Prostate gland (tissue), 2 donors: ENCODE measurements around the gene DDX5. TPM values are rescaled to one million over a fixed set of nuclear protein-coding genes. Genes with fewer than 3 reads are reported as not detected.
A peak's percentile ranks its signal among the peaks of the same experiment; 100 is the strongest.

ENCODE experiments used
- DNase-seq: peaks from one replicate; pipeline ENCODE4 v3.0.0-alpha.2; 2019; ENCODE audit warnings: low spot score
- H3K27ac ChIP-seq, 2 donors: fragments of 200-600 bp; sonication (generic); 2 replicates each; pipeline ENCODE4 v1.5.1; 2017 to 2019
- H3K27me3 ChIP-seq: fragments of 200-600 bp; sonication (generic); replicated peaks from 2 replicates; pipeline ENCODE4 v1.5.1; 2019; ENCODE audit not compliant: insufficient read depth
- H3K36me3 ChIP-seq, 2 donors: fragments of 200-600 bp; sonication (generic); 1 replicate in 1 of 2; 2 replicates in 1 of 2; pipeline versions ENCODE4 v1.5.1 to v1.8.1; 2017 to 2019
- H3K4me1 ChIP-seq: fragments of 200-600 bp; sonication (generic); replicated peaks from 2 replicates; pipeline ENCODE4 v1.5.1; 2019
- H3K4me3 ChIP-seq, 2 donors: fragments of 200-600 bp; sonication (generic); 2 replicates each; pipeline ENCODE4 v1.5.1; 2017 to 2019
- H3K9me3 ChIP-seq: fragments of 200-600 bp; sonication (generic); 2 replicates; pipeline ENCODE4 v1.5.1; 2017
- POLR2A ChIP-seq: fragments of 450-650 bp; IDR thresholded peaks from one replicate; pipeline ENCODE4 v1.6.1; 2016; ENCODE audit warnings: antibody characterized with exemption, mild to moderate bottlenecking
- POLR2AphosphoS5 ChIP-seq: sonication (generic); formaldehyde crosslinking; IDR thresholded peaks from one replicate; pipeline ENCODE4 v1.6.1; 2017; ENCODE audit warnings: antibody characterized with exemption
- WGBS: methylation state at CpG from one replicate; pipeline ENCODE4 v1.1.5; 2018; 5-methylcytosine and 5-hydroxymethylcytosine counted together
- intact Hi-C: fragments of 100-400 bp; cut with DNase I; formaldehyde crosslinking; loops from one replicate; pipeline ENCODE4 v1.14.2; 2022
- total RNA-seq, 2 donors: library from RNA; depleted of rRNA; stranded (reverse); fragments of >200 nt; gene quantifications; one replicate each; pipeline ENCODE4 v1.1.0, GENCODE V29; 2016
- TF ChIP-seq, protein P1 (sequence below), 4 experiments: fragments of 200-600 bp in 2 of 4; fragments of 450-650 bp in 2 of 4; sonication (generic) in 2 of 4; IDR thresholded peaks; 1 replicate in 3 of 4; 2 replicates in 1 of 4; pipeline ENCODE4 v1.5.1; 2016 to 2019; ENCODE audit warnings: antibody characterized with exemption in 4 of 4, mild to moderate bottlenecking in 2 of 4, moderate library complexity in 2 of 4

The DDX5 gene
- total RNA-seq, 2 donors from 2014 or later = 1,009 to 1,102 TPM

GRCh38 chr17:64536913-64537312, 30.8 kb upstream of the DDX5 start:
- 49% methylated on average over 2 of the region's 2 CpGs for WGBS
- TF ChIP-seq POLR2AphosphoS5 (peak; percentile 60), POLR2A (no peak)
- TF ChIP-seq, protein P1, sequence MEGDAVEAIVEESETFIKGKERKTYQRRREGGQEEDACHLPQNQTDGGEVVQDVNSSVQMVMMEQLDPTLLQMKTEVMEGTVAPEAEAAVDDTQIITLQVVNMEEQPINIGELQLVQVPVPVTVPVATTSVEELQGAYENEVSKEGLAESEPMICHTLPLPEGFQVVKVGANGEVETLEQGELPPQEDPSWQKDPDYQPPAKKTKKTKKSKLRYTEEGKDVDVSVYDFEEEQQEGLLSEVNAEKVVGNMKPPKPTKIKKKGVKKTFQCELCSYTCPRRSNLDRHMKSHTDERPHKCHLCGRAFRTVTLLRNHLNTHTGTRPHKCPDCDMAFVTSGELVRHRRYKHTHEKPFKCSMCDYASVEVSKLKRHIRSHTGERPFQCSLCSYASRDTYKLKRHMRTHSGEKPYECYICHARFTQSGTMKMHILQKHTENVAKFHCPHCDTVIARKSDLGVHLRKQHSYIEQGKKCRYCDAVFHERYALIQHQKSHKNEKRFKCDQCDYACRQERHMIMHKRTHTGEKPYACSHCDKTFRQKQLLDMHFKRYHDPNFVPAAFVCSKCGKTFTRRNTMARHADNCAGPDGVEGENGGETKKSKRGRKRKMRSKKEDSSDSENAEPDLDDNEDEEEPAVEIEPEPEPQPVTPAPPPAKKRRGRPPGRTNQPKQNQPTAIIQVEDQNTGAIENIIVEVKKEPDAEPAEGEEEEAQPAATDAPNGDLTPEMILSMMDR (IDR thresholded peaks at IDR 0.05) = no peak
- Histone ChIP-seq H3K27ac (peak overlapping the region; percentile 53 to 64), H3K4me3 (no peak overlapping the region), H3K9me3 (no peaks in the 10 kb centered on the region), H3K27me3 (no peaks in the 10 kb centered on the region), H3K36me3 (no peaks in the 10 kb centered on the region), H3K4me1 (peaks cover 20% of the 10 kb centered on the region)
- peak; percentile 17 for DNase-seq
- intact Hi-C loops = no loop called here

DNA sequence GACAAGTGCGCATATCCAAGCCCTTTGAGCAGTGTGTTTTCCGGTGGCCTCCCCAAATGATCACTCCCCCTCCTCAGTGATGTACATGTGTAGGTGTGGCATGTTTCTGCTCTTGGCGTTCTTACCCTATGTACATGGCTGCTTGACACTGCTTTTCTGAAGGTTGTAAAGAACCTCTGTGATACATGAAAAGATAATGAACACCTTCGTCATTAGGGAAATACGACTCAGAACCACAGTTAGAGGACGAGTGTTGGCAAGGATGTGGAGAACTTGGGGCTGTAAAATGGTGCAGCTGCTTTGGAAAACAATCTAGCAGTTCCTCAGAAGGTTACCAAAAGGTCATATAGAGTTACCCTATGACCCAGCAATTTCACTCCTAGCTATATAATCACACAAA, 29.3 kb upstream of the DDX5 start:
- DNase-seq = no peak
- 41% methylated on average over 6 of the region's 6 CpGs for WGBS
- Histone ChIP-seq H3K27ac (peak overlapping the region in 1 of 2 donors; percentile 64), H3K27me3 (no peaks in the 10 kb centered on the region), H3K4me1 (peaks cover 17% of the 10 kb centered on the region), H3K36me3 (no peaks in the 10 kb centered on the region), H3K4me3 (no peak overlapping the region), H3K9me3 (no peaks in the 10 kb centered on the region)
- TF ChIP-seq, protein P1 (IDR thresholded peaks at IDR 0.05) = no peak
- no peak for TF ChIP-seq POLR2A
- no peak for TF ChIP-seq POLR2AphosphoS5
- intact Hi-C loops = no loop called here

GRCh38 chr17:64534187-64534586, 28.1 kb upstream of the DDX5 start:
- Histone ChIP-seq H3K27ac (no peak overlapping the region), H3K4me3 (no peak overlapping the region), H3K9me3 (no peaks in the 10 kb centered on the region), H3K36me3 (peaks cover 5 to 7% of the 10 kb centered on the region in 2 donors), H3K27me3 (no peaks in the 10 kb centered on the region), H3K4me1 (peaks cover 11% of the 10 kb centered on the region)
- 76% methylated on average over 3 of the region's 3 CpGs for WGBS
- no peak for TF ChIP-seq POLR2A
- TF ChIP-seq, protein P1 (IDR thresholded peaks at IDR 0.05) = no peak
- no peak for TF ChIP-seq POLR2AphosphoS5
- intact Hi-C loops = no loop called here
- no peak for DNase-seq

GRCh38 chr17:64533784-64534183, 27.7 kb upstream of the DDX5 start:
- WGBS = 91% methylated on average over 2 of the region's 2 CpGs
- Histone ChIP-seq H3K27me3 (no peaks in the 10 kb centered on the region), H3K27ac (no peak overlapping the region), H3K4me1 (peaks cover 11% of the 10 kb centered on the region), H3K36me3 (peaks cover 7% of the 10 kb centered on the region in 2 donors), H3K4me3 (no peak overlapping the region), H3K9me3 (no peaks in the 10 kb centered on the region)
- DNase-seq = no peak
- intact Hi-C loops = no loop called here
- TF ChIP-seq POLR2A (no peak), POLR2AphosphoS5 (no peak)
- TF ChIP-seq, protein P1 (IDR thresholded peaks at IDR 0.05) = no peak

DNA sequence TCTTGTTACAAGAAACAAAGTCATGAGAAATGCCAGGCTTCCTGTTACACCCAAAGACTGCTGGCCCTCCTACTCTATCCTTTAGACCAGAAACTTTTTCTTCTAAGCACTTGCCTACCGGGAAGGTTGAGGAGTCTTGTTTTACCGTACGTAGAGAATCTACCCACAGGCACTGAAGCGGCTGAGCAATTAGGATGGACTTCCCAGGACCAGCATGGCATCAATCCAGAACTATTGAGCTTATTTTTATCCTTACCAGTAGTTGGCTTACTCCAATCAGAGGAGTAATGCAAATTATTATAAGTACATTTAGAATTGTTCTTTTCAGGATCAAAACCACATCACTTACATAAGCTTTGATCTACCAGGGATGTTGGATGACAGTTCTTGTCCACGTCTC, 26.3 kb upstream of the DDX5 start:
- intact Hi-C loops = no loop called here
- WGBS = 90% methylated on average over 5 of the region's 5 CpGs
- TF ChIP-seq, protein P1 (IDR thresholded peaks at IDR 0.05) = no peak
- no peak for TF ChIP-seq POLR2A
- no peak for TF ChIP-seq POLR2AphosphoS5
- Histone ChIP-seq H3K9me3 (no peaks in the 10 kb centered on the region), H3K27me3 (no peaks in the 10 kb centered on the region), H3K4me1 (peaks cover 10% of the 10 kb centered on the region), H3K36me3 (peaks cover 7 to 10% of the 10 kb centered on the region in 2 donors), H3K27ac (no peak overlapping the region), H3K4me3 (no peak overlapping the region)
- DNase-seq = no peak
